Measurements from ENCODE around the gene OR10H3.
"Not testable (repeated sequence)": the region's sequence is repeated elsewhere in the genome, so short reads cannot be mapped to it uniquely, and the experiment has no call there.

The OR10H3 gene, protein sequence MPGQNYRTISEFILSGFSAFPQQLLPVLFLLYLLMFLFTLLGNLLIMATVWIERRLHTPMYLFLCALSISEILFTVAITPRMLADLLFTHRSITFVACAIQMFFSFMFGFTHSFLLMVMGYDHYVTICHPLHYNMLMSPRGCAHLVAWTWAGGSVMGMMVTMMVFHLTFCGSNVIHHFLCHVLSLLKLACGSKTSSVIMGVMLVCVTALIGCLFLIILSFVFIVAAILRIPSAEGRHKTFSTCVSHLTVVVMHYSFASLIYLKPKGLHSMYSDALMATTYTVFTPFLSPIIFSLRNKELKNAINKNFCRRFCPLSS

DNA sequence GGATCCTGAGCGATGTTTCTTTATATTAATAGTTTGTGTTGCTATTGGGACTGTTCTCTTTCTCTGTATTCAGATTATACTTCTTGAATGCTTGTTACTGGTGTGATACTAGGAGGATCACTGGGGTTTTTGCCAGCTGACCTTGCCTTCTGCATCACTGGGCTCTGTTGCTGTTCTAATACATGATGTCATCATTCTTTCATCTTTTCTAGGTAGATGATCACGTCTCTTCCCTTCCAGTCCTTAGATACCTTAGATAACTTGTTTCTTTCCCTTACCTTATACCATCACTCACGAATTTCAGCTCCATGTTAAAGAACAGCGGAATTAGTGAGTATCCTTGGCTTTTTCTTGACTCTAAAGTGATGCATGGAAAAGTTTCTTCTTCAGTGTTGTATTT, at the start of gene OR10H3:
Gene OR10H3, plus strand, starts transcription at position 264 of the 400 bp plus-strand sequence. CDS start 3,408 bp downstream, outside the sequence.
- no peak for DNase-seq

DNA sequence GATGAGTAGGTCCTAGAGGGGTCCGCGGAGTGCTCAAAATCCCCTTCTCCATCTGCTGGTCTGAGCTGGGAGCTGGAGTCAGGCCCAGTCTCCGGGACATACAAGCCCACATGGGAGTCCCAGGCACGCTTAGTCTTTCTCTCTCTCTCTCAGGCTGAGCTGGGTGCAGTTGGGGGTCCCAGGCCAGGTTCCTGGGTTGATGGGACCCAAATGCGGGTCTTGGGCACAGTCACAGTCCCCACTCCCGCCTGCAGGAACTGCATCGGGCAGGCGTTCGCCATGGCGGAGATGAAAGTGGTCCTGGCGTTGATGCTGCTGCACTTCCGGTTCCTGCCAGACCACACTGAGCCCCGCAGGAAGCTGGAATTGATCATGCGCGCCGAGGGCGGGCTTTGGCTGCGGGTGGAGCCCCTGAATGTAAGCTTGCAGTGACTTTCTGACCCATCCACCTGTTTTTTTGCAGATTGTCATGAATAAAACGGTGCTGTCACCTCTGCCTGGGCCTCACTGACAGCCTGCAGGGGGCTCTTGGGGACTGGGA, 41.1 kb upstream of the OR10H3 start:
- DNase-seq = no peak

DNA sequence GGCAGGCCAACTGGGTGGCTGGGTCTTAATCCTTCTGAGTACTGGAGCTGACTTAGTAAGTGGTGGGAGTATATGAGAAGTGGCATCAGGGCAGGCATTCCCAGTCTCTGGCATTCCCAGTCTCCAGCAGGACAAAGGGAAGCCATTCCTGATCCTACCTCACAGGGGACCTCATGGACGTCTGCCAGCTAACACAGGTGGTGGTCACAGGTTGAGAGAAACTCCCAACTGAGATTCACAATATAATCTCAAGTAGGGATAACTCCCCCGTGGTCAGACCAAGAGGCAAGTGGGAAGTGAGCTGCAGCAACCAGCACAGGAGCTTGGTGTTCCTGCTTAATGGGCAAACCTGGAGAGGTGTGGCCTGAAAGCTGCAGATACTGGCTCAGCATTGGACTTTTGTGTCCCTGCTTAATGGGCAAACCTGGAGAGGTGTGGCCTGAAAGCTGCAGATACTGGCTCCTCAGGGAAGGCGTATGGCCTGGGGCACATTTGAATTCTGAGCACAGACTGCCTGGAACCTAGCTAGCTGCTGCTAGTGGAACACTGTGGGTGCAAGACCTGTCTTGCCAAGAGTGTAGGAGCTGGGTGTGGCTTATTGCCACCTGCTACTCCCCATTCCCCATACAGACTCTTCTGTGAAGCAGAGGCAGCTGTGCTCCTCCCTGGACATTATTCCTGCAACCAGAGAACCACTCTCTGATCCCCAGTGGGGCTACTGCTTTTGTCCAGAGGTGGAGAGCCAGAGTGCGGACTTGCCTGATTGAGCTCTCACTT, 35.8 kb upstream of the OR10H3 start:
- DNase-seq = no peak

DNA sequence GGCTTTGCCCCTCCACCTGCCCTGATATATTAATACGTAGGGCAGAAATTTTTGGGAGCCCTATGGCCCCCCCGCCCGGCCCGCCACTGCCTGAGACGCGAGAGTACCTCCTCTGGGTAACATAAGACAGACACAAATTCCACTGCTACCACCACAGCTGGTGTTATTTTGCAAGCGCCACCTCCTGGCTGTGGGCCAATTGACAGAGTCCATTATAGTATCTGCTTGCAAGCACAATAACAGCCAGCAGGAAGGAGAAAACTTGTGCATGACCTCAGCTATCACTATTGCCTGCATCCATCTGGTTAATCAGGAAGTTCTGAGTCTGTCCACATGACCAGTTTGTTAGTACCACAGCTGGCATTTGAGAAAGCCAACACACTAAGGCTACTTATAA, 35.3 kb upstream of the OR10H3 start:
- no peak for DNase-seq

DNA sequence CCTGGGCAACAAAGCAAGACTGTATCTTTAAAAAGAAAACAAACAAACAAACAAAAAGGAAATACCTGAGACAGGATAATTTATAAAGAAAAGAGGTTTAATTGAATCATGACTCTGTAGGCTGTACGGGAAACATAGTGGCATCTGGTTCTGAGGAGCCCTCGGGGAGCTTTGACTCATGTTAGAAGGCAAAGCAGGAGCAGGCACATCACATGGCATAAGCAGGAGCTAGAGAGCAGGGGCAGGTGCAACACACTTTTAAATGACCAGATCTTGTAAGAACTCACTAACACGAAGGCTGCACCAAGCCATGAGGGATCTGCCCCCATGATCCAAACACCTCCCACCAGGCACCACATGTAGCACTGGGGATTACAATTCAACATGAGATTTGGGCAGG, 23.1 kb upstream of the OR10H3 start:
- no peak for DNase-seq

DNA sequence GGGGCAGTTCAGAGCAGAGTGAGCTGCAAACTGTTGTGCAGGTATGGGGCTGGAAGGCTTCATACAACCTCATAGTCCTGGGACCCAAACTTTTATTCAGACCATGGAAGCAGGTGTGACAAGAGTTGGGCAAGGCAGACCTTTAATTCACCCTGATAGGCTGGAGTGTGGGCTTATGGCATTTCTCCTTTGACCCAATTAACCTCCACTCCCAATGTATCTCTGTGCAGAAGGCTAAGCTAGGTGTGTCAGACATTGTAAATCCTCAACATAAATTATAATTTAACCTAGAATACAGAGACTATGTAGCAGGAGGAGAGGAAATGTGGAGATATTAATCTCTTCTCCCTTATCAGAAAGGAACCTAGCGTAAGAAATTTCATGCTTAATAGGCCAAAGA, 22.1 kb upstream of the OR10H3 start:
- no peak for DNase-seq

DNA sequence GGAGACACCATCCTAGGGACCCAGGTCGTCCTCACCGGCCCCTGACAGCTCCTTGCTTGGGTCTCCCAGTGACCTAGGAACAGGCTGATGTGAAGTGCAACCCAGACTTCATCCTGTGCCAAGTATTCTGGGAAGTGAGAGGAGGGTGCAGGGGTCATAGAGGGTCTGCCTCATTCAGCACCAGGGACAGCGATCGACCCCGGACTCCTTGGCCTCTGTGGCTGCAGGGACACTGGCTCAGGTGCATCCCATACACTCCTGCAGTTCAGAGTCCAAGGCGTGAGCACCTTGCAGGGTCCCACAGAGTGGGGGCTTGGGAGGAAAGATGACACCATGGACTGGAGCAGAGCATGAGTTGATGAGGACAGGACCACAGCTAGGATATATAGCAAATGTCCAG, 20.0 kb upstream of the OR10H3 start:
- no peak for DNase-seq

DNA sequence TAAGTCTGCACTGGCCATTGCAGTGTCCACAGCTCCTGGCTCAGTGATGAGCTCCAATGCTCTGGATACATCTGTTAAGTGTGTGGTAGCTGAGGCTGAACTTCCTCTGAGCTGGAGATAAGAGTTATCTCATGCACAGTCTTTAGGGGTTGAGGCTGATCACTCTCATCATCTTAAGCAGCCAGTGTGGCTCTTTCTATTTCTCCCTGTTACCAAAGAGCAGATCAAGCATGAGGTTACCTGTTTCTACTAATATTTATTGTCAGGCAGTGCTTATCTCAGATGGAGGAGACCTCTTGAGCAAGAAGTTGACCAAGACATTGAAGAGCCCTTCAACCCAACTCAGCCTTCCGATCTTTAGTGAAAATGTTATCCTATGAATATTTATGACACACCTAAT, 16.5 kb upstream of the OR10H3 start:
- DNase-seq = no peak

DNA sequence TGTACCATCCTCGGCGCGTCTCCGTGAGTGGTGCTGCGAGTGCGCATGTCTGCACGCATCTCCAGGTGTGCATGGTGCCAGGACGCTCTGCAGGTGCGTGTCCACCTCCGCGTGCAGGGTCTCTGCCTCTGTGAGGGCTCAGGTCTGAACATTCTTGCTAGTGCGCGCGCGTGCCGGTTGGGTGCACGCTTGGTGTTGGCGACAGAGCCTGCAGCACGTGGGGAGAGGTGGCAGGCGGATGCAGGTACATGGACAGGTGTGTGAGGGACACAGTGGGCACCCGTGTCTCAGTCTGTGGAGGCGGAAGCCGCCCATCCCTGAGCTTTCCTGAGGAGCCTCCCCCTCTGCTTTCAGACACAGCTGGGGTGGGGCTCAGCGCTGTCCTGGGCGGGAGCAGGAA, 14.8 kb upstream of the OR10H3 start:
- DNase-seq = no peak

DNA sequence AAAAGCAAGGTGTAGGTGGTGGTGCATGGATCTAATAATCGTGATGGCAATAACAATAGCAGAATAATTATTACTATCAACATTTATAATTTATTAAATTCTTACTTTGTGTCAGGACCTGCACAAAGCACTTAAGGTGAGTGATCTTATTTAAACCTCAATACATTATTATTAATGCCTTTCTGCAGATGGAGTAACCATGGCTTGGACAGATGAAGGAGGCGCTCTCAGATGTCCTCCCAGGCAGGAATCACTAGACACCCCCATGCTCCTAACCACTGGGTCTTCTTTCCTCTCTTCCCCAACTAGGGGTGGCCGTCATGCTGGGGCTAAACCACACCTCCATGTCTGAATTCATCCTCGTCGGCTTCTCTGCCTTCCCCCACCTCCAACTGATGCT, 10.1 kb upstream of the OR10H3 start, which contains the start of gene OR10H2:
Gene OR10H2, plus strand, starts transcription at position 301 of the 400 bp plus-strand sequence. Its CDS starts 20 bp downstream, at position 321.
- no peak for DNase-seq

DNA sequence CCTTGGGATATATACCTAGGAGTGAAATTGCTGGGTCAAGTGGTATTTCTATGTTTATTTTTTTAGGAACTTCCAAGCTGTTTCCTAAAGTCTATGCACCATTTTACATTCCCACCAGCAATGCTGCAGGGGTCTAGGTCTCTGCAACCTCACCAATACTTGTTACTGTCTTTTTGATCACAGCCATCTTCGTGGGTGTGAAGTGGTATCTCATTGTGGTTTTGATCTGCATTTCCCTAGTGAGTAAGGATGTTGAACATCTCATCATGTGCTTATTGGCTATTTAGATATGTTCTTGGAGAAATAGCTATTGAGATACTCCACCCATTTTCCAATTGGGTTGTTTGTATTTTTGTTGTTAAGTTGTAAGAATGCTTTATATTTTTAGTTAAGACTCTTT, 7.2 kb upstream of the OR10H3 start:
- DNase-seq = no peak

DNA sequence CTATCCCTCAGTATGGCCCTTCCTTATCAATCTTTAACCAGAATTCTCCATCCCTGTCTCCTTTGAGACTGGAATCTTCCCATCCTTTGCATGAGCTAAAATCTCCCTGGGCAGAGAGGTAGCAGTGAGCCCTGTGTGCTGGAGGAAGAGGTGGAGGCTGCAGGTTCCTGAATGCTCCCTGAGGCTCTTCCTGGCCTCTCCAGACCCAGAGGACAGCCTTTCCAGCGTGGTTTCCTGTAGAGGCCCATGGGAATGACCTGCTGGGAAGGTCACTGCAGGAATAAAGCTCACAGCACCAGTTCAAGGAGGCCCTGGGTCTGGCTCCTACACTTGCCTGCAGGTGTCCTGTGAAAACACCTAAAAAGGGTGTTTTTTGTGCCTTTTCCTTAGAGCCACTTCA, 5.4 kb upstream of the OR10H3 start:
- DNase-seq = no peak

DNA sequence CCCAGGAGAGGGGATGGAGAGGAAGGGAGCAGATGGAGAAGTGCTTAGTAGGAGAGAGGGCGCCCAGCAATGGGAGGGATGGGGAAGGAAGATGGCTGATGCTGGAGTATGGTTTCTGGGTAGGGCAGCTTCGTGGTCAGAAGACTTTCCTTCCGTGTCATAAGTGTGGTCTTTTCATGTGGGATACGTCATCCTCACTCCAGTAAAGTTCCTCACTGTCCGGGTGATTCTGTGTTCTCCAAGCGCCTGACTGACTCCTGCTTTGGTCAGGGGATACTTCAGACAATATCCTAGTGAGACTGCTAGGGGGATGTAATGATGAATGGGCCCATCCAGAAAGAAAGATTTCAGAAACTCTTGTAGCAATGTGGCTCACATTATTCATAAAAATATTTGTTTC, 3.9 kb upstream of the OR10H3 start:
- DNase-seq = no peak

DNA sequence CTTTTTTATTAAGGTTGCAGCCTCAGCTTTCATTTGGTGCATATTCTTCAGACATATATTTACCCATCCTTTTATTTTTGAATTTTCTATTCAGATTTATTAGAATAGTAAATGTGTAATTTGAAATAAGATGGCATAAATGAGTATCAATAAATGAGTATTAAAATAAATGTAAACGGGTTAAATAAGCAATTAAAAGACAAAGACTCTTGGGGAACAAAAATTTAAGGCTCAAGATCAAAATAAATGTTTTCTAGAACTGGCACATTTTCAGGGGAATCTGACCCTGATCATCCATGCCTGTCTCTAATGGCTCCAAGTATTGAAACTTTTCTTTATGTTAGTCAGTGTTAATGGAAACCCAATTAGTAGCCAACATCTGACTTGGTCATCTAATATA, 3.0 kb downstream of the OR10H3 start:
- no peak for DNase-seq

DNA sequence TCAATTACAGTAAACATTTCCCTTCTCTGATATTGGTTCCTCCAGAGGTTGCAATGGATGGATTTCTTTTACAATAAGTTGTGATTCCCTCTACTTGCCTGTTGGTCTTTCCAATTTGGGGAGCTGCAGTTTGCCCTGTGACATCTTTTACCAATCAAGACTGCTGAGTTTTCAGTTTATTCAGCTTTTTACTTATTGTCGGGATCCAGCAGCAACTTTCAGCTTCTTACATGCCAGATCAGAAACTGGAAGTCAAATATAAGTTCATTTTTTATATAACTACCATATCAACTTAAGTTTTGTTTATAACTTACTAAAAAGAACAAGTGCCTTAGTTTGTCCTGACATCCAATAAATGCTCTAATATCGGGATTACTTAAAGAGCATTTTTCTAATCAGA, 10.5 kb downstream of the OR10H3 start:
- no peak for DNase-seq

DNA sequence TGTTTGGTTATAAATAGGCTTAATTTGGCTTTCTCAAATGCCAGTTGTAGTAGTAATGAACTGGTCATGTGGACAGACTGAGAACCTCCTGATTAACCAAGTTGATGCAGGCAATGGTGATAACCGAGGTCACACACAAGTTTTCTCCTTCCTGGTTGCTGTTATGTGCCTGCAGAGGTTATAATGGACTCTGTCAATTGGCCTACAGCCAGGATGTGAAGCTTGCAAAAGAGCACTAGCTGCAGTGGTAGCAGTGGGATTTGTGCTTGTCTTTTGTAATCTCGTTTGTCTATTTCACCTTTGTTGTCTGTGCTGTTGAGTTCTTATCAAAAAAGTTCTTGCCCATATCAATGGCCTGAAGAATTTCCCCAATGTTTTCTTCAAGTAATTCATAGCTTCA, 20.6 kb downstream of the OR10H3 start:
- DNase-seq = no peak

DNA sequence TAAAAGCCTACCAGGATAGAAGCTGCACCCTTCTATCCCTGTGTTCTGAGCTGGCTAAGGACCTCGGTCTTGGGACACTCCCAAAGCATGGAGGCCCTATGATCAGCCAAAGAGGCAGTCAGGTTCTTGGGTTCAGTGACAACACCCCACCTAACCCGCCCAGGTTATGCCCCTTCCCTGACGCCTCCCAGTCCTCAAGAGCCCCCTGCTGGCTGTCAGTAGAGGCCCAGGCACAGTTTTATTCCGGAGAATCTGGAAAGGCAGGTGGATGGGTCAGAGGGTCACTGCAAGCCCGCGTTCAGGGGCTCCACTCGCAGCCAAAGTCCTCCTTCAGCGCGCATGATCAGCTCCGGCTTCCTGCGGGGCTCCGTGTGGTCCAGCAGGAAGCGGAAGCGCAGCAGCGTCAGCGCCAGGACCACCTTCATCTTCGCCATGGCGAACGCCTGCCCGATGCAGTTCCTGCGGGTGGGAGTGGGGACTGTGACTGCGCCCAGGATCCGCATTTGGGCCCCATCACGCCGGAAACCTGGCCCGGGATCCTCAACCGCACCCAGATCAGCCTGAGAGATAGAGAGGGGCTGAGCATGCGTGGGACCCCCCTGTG, 22.3 kb downstream of the OR10H3 start:
- DNase-seq = no peak

DNA sequence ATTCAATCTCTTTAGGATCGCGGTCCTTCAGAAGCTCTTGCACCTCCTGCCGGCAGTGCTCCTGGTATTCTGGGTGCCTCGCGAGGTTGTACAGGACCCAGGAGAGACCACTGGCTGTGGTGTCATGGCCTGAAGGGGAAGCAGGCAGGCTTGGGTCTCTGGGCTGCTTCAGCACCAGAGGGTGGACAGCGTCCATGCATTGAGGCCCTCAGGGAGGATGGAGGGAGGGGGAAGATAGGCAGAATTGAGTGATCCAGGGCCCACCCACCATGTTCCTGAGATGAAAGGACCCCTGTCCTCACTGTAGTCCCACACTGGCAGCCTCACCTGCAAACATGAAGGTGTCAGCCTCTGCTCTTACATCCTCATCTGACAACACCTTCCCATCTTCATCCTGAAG, 31.8 kb downstream of the OR10H3 start:
- DNase-seq = no peak

DNA sequence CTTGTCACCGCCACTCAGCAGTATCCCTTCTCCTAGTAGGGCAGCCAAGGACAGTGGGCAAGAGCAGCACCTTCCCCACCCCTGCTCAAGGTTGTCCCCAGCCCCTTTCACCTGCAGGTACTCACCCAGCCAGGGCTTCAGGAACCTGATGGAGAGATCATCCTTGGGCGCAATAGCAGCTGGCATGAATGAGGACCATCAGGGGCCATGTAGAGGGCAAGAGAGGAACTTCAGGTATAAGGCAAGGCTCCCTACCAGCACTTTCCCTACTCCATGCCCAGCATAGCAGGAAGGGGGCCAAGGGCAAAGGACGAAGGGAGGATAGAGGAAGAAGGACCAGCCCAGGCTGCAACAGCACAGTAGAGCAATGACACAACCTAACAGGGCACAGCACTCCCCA, 36.4 kb downstream of the OR10H3 start:
- not testable (repeated sequence) for DNase-seq

DNA sequence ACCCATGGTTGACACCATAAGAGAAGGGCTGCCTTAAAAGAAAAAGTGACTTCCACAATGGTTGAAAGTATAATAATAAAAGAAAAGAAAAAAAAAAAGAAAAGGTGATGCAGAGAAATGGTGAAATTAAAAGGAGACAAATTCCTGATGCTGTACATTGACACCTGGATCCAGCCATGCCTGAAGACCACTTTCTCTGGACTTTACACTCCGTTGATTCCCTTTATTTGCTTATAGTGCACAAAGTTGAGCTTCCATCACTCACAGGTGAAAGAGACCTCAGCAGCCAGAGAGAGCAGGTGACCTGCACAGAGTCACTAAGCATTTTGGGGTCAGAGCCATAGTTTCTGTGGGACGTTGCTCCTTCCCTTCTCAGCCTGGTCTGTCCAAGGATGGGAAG, 37.5 kb downstream of the OR10H3 start:
- DNase-seq = no peak

DNA sequence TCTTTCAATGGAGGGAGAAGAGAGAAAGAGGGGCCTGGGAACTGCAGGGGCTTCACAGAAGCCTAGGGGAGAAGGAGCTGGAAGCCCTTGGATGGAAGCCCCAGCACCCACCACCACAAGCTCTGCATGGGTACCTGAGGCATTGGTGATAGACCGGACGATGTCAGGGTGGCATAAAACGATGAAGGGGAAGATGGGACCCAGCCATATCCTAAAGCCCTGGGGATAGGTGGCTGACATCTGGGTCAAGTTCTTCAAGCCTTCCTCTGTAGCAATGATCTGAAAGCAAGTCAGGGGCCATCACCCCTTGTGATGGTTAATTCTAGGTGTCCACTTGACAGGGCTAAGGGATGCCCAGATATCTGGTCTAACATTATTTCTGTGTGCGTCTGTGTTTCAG, 38.5 kb downstream of the OR10H3 start:
- DNase-seq = no peak

DNA sequence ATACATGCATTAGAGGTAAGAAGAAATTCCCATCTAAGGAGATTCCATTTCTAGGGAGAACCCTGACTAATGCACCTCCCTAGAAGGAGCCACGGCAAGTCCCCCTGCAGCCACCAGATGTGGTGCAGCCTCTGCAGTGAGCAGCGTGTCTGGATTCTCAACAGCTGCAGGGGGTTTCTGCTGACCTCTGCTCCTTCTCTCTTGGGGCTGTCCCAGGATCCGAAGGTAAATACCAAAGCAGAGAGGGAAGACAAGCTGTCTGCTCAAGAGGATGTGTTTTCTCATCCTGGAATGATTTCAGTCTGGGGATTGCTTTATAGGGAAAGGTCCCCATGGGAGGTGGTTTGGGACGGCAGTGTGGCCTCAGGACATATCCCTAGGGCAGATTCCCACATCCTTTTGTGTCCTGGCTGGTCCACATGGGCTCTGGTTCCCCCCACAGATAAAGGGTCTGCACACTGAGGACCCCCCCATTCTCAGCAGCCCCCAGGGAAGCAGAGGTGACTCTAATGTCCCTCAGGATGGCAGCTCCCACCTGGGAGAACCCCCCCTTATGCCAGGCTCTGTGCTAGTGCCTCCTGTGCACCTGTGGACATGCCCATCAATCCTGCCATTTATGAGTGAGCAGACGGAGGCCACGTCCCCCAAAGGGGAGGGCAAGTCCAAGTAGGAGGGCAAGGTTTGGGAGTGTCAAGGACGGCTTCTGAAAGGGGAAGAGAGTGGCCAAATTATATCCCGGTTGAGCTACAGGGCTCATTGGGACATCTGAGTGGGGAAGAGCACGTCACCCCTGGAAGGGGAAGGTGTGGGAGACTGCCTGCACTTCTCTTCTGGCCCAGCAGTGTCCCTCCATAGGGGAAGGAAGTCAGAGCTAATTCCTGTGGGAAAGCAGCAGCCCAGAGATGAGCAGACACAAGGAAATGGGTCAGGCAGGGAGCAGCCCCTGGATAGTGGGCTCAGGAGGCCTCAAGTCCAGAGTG, 39.5 kb downstream of the OR10H3 start:
- no peak for DNase-seq
